Ovary (tissue), 1 donor: ENCODE results near the gene NEDD1.

ENCODE experiments used
- EP300 ChIP-seq: sonication (generic); formaldehyde crosslinking; IDR thresholded peaks from one replicate; pipeline ENCODE4 v1.6.1; 2017; ENCODE audit warnings: antibody characterized with exemption
- POLR2A ChIP-seq: fragments of 450-650 bp; IDR thresholded peaks from one replicate; pipeline ENCODE4 v1.6.1; 2017; ENCODE audit warnings: antibody characterized with exemption, mild to moderate bottlenecking, moderate library complexity

- TF ChIP-seq POLR2A, result no peak
- TF ChIP-seq EP300, result no peak
Measured at GRCh38 chr12:96892104-96892503, 15.0 kb upstream of the NEDD1 start.
